H9 (cell line): ENCODE data around the gene BEND5. TPM values are rescaled to one million over a fixed set of nuclear protein-coding genes. Genes with fewer than 3 reads are reported as not detected.

Experiments used
- DNase-seq: peaks from one replicate; pipeline ENCODE4 v3.0.0-alpha.2; 2017
- H2AFZ ChIP-seq: one replicate; pipeline ENCODE4 v1.6.1; 2013; ENCODE audit warnings: mild to moderate bottlenecking, low read length, control low read depth, moderate library complexity
- H2AK5ac ChIP-seq: 2 replicates; pipeline ENCODE4 v1.6.1; 2013; ENCODE audit warnings: low read length, control low read depth, mixed read lengths; ENCODE audit not compliant: insufficient read length
- H2BK120ac ChIP-seq: one replicate; pipeline ENCODE4 v1.6.1; 2013; ENCODE audit warnings: low read depth, mild to moderate bottlenecking, low read length, control low read depth, inconsistent platforms; ENCODE audit not compliant: poor library complexity, severe bottlenecking
- H2BK12ac ChIP-seq: 2 replicates; pipeline ENCODE4 v1.6.1; 2013; ENCODE audit warnings: low read length, control low read depth, mixed read lengths, low read depth; ENCODE audit not compliant: insufficient read length
- H2BK15ac ChIP-seq: 2 replicates; pipeline ENCODE4 v1.6.1; 2013; ENCODE audit warnings: low read depth, low read length, control low read depth
- H2BK20ac ChIP-seq: one replicate; pipeline ENCODE4 v1.6.1; 2013; ENCODE audit warnings: low read depth, mild to moderate bottlenecking, low read length, control low read depth, inconsistent platforms; ENCODE audit not compliant: poor library complexity, severe bottlenecking
- H2BK5ac ChIP-seq: 2 replicates; pipeline ENCODE4 v1.6.1; 2013; ENCODE audit warnings: low read length, control low read depth, mixed read lengths; ENCODE audit not compliant: insufficient read length
- H3K14ac ChIP-seq: 2 replicates; pipeline ENCODE4 v1.6.1; 2013; ENCODE audit warnings: low read length, control low read depth; ENCODE audit not compliant: insufficient read depth
- H3K18ac ChIP-seq: 2 replicates; pipeline ENCODE4 v1.6.1; 2013; ENCODE audit warnings: low read depth, mild to moderate bottlenecking, mixed read lengths, low read length, control low read depth; ENCODE audit not compliant: insufficient read length
- H3K23ac ChIP-seq: 2 replicates; pipeline ENCODE4 v1.6.1; 2013; ENCODE audit warnings: low read length, control low read depth, mixed read lengths, low read depth; ENCODE audit not compliant: insufficient read length
- H3K23me2 ChIP-seq: 2 replicates; pipeline ENCODE4 v1.6.1; 2013; ENCODE audit warnings: low read depth, mild to moderate bottlenecking, mixed read lengths, low read length, control low read depth; ENCODE audit not compliant: insufficient read length, poor library complexity, severe bottlenecking
- H3K27ac ChIP-seq: 2 replicates; pipeline ENCODE4 v1.5.1; 2013; ENCODE audit warnings: low read length, control low read depth, mixed read lengths, low read depth; ENCODE audit not compliant: insufficient read length
- H3K27me3 ChIP-seq: 2 replicates; pipeline ENCODE4 v1.6.1; 2013; ENCODE audit warnings: low read length, control low read depth, inconsistent platforms; ENCODE audit not compliant: insufficient read depth
- H3K4ac ChIP-seq: 2 replicates; pipeline ENCODE4 v1.6.1; 2013; ENCODE audit warnings: low read depth, mild to moderate bottlenecking, control low read depth, inconsistent platforms, low read length, moderate library complexity
- H3K4me1 ChIP-seq: 2 replicates; pipeline ENCODE4 v1.6.1; 2013; ENCODE audit warnings: low read length, control low read depth, inconsistent platforms; ENCODE audit not compliant: insufficient read depth
- H3K4me2 ChIP-seq: 2 replicates; pipeline ENCODE4 v1.6.1; 2013; ENCODE audit warnings: low read length, control low read depth, mixed read lengths; ENCODE audit not compliant: insufficient read length, insufficient read depth
- H3K56ac ChIP-seq: 2 replicates; pipeline ENCODE4 v1.6.1; 2013; ENCODE audit warnings: low read depth, mild to moderate bottlenecking, mixed read lengths, low read length, control low read depth; ENCODE audit not compliant: insufficient read length
- H3K79me1 ChIP-seq: 2 replicates; pipeline ENCODE4 v1.6.1; 2013; ENCODE audit warnings: low read depth, mild to moderate bottlenecking, moderate library complexity, low read length, control low read depth, inconsistent platforms; ENCODE audit not compliant: insufficient read depth, poor library complexity, severe bottlenecking
- H3K79me2 ChIP-seq: 2 replicates; pipeline ENCODE4 v1.6.1; 2013; ENCODE audit warnings: low read length, control low read depth, inconsistent platforms; ENCODE audit not compliant: insufficient read depth
- H3K9ac ChIP-seq: 2 replicates; pipeline ENCODE4 v1.6.1; 2013; ENCODE audit warnings: low read length, control low read depth, mixed read lengths; ENCODE audit not compliant: insufficient read length; ENCODE audit errors: extremely low read depth
- H3K9me3 ChIP-seq: one replicate; pipeline ENCODE4 v1.6.1; 2013; ENCODE audit warnings: low read depth, low read length, inconsistent platforms; ENCODE audit not compliant: control insufficient read depth
- H3T11ph ChIP-seq: one replicate; pipeline ENCODE4 v1.6.1; 2013; ENCODE audit warnings: mild to moderate bottlenecking, low read length, control low read depth, inconsistent platforms
- H4K20me1 ChIP-seq: one replicate; pipeline ENCODE4 v1.6.1; 2013; ENCODE audit not compliant: control insufficient read depth, insufficient read length, insufficient read depth
- H4K5ac ChIP-seq: 2 replicates; pipeline ENCODE4 v1.6.1; 2013; ENCODE audit warnings: low read depth, mild to moderate bottlenecking, mixed read lengths, low read length, control low read depth; ENCODE audit not compliant: insufficient read length
- H4K8ac ChIP-seq: replicated peaks from 2 replicates; pipeline ENCODE4 v1.6.1; 2013; ENCODE audit warnings: low read length, control low read depth, mixed read lengths, low read depth; ENCODE audit not compliant: insufficient read length
- H4K91ac ChIP-seq: 2 replicates; pipeline ENCODE4 v1.6.1; 2013; ENCODE audit warnings: low read depth, mild to moderate bottlenecking, moderate library complexity, mixed read lengths, low read length, control low read depth; ENCODE audit not compliant: insufficient read length
- H3K27ac Mint-ChIP-seq, 3 experiments: 2 replicates in 2 of 3; 3 replicates in 1 of 3; pipeline ENCODE4 v1.8.0; 2020 to 2021; ENCODE audit warnings: mixed read lengths in 3 of 3, mild to moderate bottlenecking in 1 of 3, moderate library complexity in 1 of 3
- H3K27me3 Mint-ChIP-seq: 2 replicates; pipeline ENCODE4 v1.8.0; 2021; ENCODE audit warnings: low read depth, mild to moderate bottlenecking, moderate library complexity, mixed read lengths
- H3K36me3 Mint-ChIP-seq, 3 experiments: 2 replicates in 2 of 3; 3 replicates in 1 of 3; pipeline ENCODE4 v1.8.0; 2020 to 2021; ENCODE audit warnings: low read depth in 3 of 3, mixed read lengths in 3 of 3; ENCODE audit not compliant: insufficient read depth in 1 of 3
- H3K4me1 Mint-ChIP-seq, 2 experiments: 2 replicates each; pipeline ENCODE4 v1.8.0; 2020; ENCODE audit warnings: mixed read lengths in 2 of 2
- H3K4me3 Mint-ChIP-seq, 2 experiments: 2 replicates in 1 of 2; 3 replicates in 1 of 2; pipeline ENCODE4 v1.8.0; 2020 to 2021; ENCODE audit warnings: mild to moderate bottlenecking in 2 of 2, mixed read lengths in 2 of 2, moderate library complexity in 1 of 2
- H3K9me3 Mint-ChIP-seq, 2 experiments: 2 replicates in 1 of 2; 3 replicates in 1 of 2; pipeline ENCODE4 v1.8.0; 2020; ENCODE audit warnings: mild to moderate bottlenecking in 2 of 2, mixed read lengths in 2 of 2, moderate library complexity in 1 of 2
- CTCF ChIP-seq: fragments of 200-600 bp; sonication (generic); conservative IDR thresholded peaks from 3 replicates; pipeline ENCODE4 v1.8.0; 2021; ENCODE audit warnings: antibody characterized with exemption, mild to moderate bottlenecking
- WGBS: extraction: QIAGEN DNeasy Blood & Tissue Kit; methylation state at CpG from one replicate; pipeline ENCODE4 v1.1.7; 2013; ENCODE audit warnings: missing lambda C conversion rate, low lambda C conversion rate, mixed read lengths; ENCODE audit not compliant: insufficient read length; ENCODE audit errors: extremely low coverage; 5-methylcytosine and 5-hydroxymethylcytosine counted together
- total RNA-seq: library from RNA; stranded (reverse); gene quantifications from 2 replicates; pipeline ENCODE4 v1.2.1, GENCODE V29; 2021

The BEND5 gene
- total RNA-seq, 1 experiment from 2014 or later = 4.8 TPM

- Histone ChIP-seq H2BK15ac (no peak overlapping the region), H3K18ac (no peak overlapping the region), H4K20me1 (no peaks in the 10 kb centered on the region), H3K79me2 (no peaks in the 10 kb centered on the region), H2AFZ (no peak overlapping the region), H3K14ac (no peak overlapping the region), H2BK20ac (no peak overlapping the region), H3K27ac (no peak overlapping the region), H4K8ac (no peak overlapping the region), H2BK12ac (no peak overlapping the region), H2BK5ac (no peak overlapping the region), H2AK5ac (no peak overlapping the region), H3K4me2 (no peak overlapping the region), H4K91ac (no peak overlapping the region), H3K23me2 (no peaks in the 10 kb centered on the region), H3T11ph (no peak overlapping the region), H3K9me3 (no peaks in the 10 kb centered on the region), H4K5ac (no peak overlapping the region), H3K79me1 (no peaks in the 10 kb centered on the region), H3K27me3 (no peaks in the 10 kb centered on the region; the same call in 1 of the 2 replicates), H3K4ac (no peak overlapping the region), H3K9ac (no peak overlapping the region), H2BK120ac (no peak overlapping the region), H3K4me1 (no peaks in the 10 kb centered on the region), H3K23ac (no peak overlapping the region), H3K56ac (no peak overlapping the region)
- no peak for TF ChIP-seq CTCF
- Mint-ChIP-seq H3K4me3 (no peak overlapping the region), H3K27me3 (peaks cover 2% of the 10 kb centered on the region; the same call in 1 of the 2 replicates), H3K36me3 (no peaks in the 10 kb centered on the region), H3K4me1 (peaks cover 6 to 9% of the 10 kb centered on the region in 2 experiments), H3K9me3 (no peaks in the 10 kb centered on the region), H3K27ac (no peak overlapping the region)
- no CpG with 5 or more reads among the region's 5 CpGs for WGBS
- DNase-seq = no peak
Measured at GRCh38 chr1:48715921-48716320, 60.8 kb downstream of the BEND5 start.
